IMR-90 (cell line): ENCODE measurements around the gene BRD3. TPM values are rescaled to one million over a fixed set of nuclear protein-coding genes. Genes with fewer than 3 reads are reported as not detected.

Experiments
- ATAC-seq: fragments of 200-7000 bp; cut with Tn5 transposase; 2 replicates; pipeline ENCODE4 v1.9.1; 2020; ENCODE audit warnings: low read depth, mild to moderate bottlenecking, moderate library complexity
- BruUV-seq: library from RNA; stranded (reverse); fragments of 400-500 nt; replicated peaks from 2 replicates; lab custom pipeline; 2021; lab: Mats Ljungman, UMichigan
- CTCF ChIA-PET: fragments of 300-600 bp; formaldehyde crosslinking; extraction: SDS; loops from one replicate; lab custom pipeline; 2021; ENCODE audit warnings: antibody characterized with exemption; lab: Yijun Ruan, JAX
- POLR2A ChIA-PET: fragments of 300-600 bp; sonication (Branson Sonifier 250); formaldehyde crosslinking; loops from one replicate; lab custom pipeline; 2022; ENCODE audit warnings: antibody characterized with exemption; ENCODE audit not compliant: unreplicated experiment; lab: Charles Lee
- DNase-seq: peaks from one replicate; pipeline ENCODE4 v3.0.0; 2013
- H2AFZ ChIP-seq: replicated peaks from 2 replicates; pipeline ENCODE3; 2013; ENCODE audit warnings: low read length, mild to moderate bottlenecking; ENCODE audit not compliant: poor library complexity
- H2AK5ac ChIP-seq: 2 replicates; pipeline ENCODE4 v1.6.1; 2013; ENCODE audit warnings: low read depth, low read length, inconsistent platforms
- H2AK9ac ChIP-seq: replicated peaks from 2 replicates; pipeline ENCODE3; 2013; ENCODE audit warnings: mild to moderate bottlenecking, low read depth, low read length, moderate library complexity; ENCODE audit not compliant: poor library complexity
- H2BK120ac ChIP-seq: 2 replicates; pipeline ENCODE4 v1.6.1; 2013; ENCODE audit warnings: low read depth, low read length, inconsistent platforms
- H2BK15ac ChIP-seq: 3 replicates; pipeline ENCODE4 v1.6.1; 2013; ENCODE audit warnings: low read depth, low read length, inconsistent platforms
- H2BK20ac ChIP-seq: 2 replicates; pipeline ENCODE4 v1.6.1; 2013; ENCODE audit warnings: low read depth, mild to moderate bottlenecking, inconsistent platforms, low read length, moderate library complexity
- H2BK5ac ChIP-seq: 2 replicates; pipeline ENCODE4 v1.6.1; 2013; ENCODE audit warnings: mild to moderate bottlenecking, low read depth, low read length, inconsistent platforms; ENCODE audit not compliant: poor library complexity, severe bottlenecking
- H3K14ac ChIP-seq: replicated peaks from 2 replicates; pipeline ENCODE4 v1.6.1; 2013; ENCODE audit warnings: low read depth, low read length, inconsistent platforms
- H3K18ac ChIP-seq: 2 replicates; pipeline ENCODE4 v1.6.1; 2013; ENCODE audit warnings: low read depth, low read length, control low read depth
- H3K23ac ChIP-seq: 2 replicates; pipeline ENCODE4 v1.6.1; 2013; ENCODE audit warnings: low read depth, low read length, inconsistent platforms
- H3K27ac ChIP-seq: 2 replicates; pipeline ENCODE4 v1.5.1; 2013; ENCODE audit warnings: mild to moderate bottlenecking, control low read depth, low read length; ENCODE audit not compliant: insufficient read depth
- H3K27me3 ChIP-seq: 2 replicates; pipeline ENCODE4 v1.6.1; 2013; ENCODE audit warnings: low read length; ENCODE audit not compliant: control insufficient read depth, insufficient read depth
- H3K36me3 ChIP-seq: 2 replicates; pipeline ENCODE4 v1.6.1; 2013; ENCODE audit warnings: low read length, mixed read lengths; ENCODE audit not compliant: control insufficient read depth, insufficient read depth
- H3K4ac ChIP-seq: 2 replicates; pipeline ENCODE4 v1.6.1; 2013; ENCODE audit warnings: low read depth, low read length, inconsistent platforms
- H3K4me1 ChIP-seq: 2 replicates; pipeline ENCODE4 v1.6.1; 2013; ENCODE audit warnings: low read length, mixed read lengths; ENCODE audit not compliant: control insufficient read depth, insufficient read depth
- H3K4me2 ChIP-seq: 2 replicates; pipeline ENCODE4 v1.6.1; 2013; ENCODE audit warnings: low read depth, mild to moderate bottlenecking, control low read depth, low read length, moderate library complexity
- H3K4me3 ChIP-seq: 2 replicates; pipeline ENCODE4 v1.5.1; 2013; ENCODE audit warnings: low read depth, mild to moderate bottlenecking, control low read depth, low read length, moderate library complexity; ENCODE audit not compliant: insufficient read depth
- H3K56ac ChIP-seq: 2 replicates; pipeline ENCODE4 v1.6.1; 2013; ENCODE audit warnings: low read length, inconsistent platforms; ENCODE audit not compliant: insufficient read depth; ENCODE audit errors: extremely low read depth
- H3K79me1 ChIP-seq, 2 experiments: 2 replicates each; pipeline ENCODE4 v1.6.1; 2013; ENCODE audit warnings: low read length in 2 of 2, inconsistent platforms in 1 of 2, low read depth in 1 of 2
- H3K9ac ChIP-seq: 2 replicates; pipeline ENCODE4 v1.6.1; 2013; ENCODE audit warnings: low read depth, low read length, control low read depth
- H3K9me1 ChIP-seq: 2 replicates; pipeline ENCODE4 v1.6.1; 2013; ENCODE audit warnings: low read length, inconsistent platforms; ENCODE audit not compliant: insufficient read depth
- H3K9me3 ChIP-seq: 2 replicates; pipeline ENCODE4 v1.6.1; 2013; ENCODE audit warnings: low read length; ENCODE audit not compliant: control insufficient read depth, insufficient read depth
- H4K20me1 ChIP-seq: 2 replicates; pipeline ENCODE4 v1.6.1; 2013; ENCODE audit warnings: low read length, inconsistent platforms; ENCODE audit not compliant: insufficient read depth
- H4K5ac ChIP-seq: 2 replicates; pipeline ENCODE4 v1.6.1; 2013; ENCODE audit warnings: mild to moderate bottlenecking, low read depth, low read length, control low read depth
- H4K8ac ChIP-seq, 2 experiments: 2 replicates each; pipeline ENCODE4 v1.6.1; 2013; ENCODE audit warnings: low read depth in 2 of 2, low read length in 2 of 2, control low read depth in 1 of 2, inconsistent platforms in 1 of 2
- H4K91ac ChIP-seq: 2 replicates; pipeline ENCODE4 v1.6.1; 2013; ENCODE audit warnings: low read depth, low read length, inconsistent platforms; ENCODE audit not compliant: insufficient read depth
- CEBPB ChIP-seq: IDR thresholded peaks from 2 replicates; pipeline ENCODE4 v1.6.1; 2012; ENCODE audit warnings: low read depth, low read length, improper control_type of control experiment
- MXI1 ChIP-seq: IDR thresholded peaks from 2 replicates; pipeline ENCODE4 v1.6.1; 2012; ENCODE audit warnings: low read depth, mild to moderate bottlenecking, low read length, moderate library complexity, borderline replicate concordance
- RAD21 ChIP-seq: IDR thresholded peaks from 2 replicates; pipeline ENCODE4 v1.6.1; 2012; ENCODE audit warnings: low read length, improper control_type of control experiment
- WGBS, 2 experiments: methylation state at CpG; one replicate each; pipeline versions ENCODE4 v1.1.5 to v1.1.7; 2013; ENCODE audit warnings: missing lambda C conversion rate in 2 of 2; ENCODE audit not compliant: insufficient read length in 1 of 2; ENCODE audit errors: extremely low coverage in 2 of 2; 5-methylcytosine and 5-hydroxymethylcytosine counted together
- dilution Hi-C: fragments of 300-500 bp; cut with HindIII; formaldehyde crosslinking; loops from one replicate; pipeline ENCODE4 v1.14.3; 2018; ENCODE audit warnings: low sequenced_read_pairs; ENCODE audit not compliant: unreplicated experiment
- in situ Hi-C: fragments of 300-500 bp; cut with MboI; formaldehyde crosslinking; loops from 3 replicates; pipeline ENCODE4 v1.14.3; 2019; ENCODE audit warnings: low sequenced_read_pairs, inconsistent platforms, mixed read lengths
- intact Hi-C: fragments of 100-400 bp; cut with micrococcal nuclease; formaldehyde crosslinking; loops from 2 replicates; pipeline ENCODE4 v1.10.0; 2022
- polyA plus RNA-seq, 3 experiments: library from polyadenylated mRNA; depleted of rRNA; stranded (reverse); fragments of >200 nt; gene quantifications; 2 replicates each; pipeline ENCODE4 v1.2.3, GENCODE V29; 2012; ENCODE audit warnings: low replicate concordance in 1 of 3
- total RNA-seq: library from RNA; depleted of rRNA; stranded (reverse); fragments of >200 nt; gene quantifications from 2 replicates; pipeline ENCODE4 v1.2.3, GENCODE V29; 2012

Gene BRD3
- total and polyA plus RNA-seq, 2 of the 4 experiments (the other 2 are of a cell fraction), result 2.2 to 7.1 TPM

GRCh38 chr9:134004881-134005280 is 62.9 kb downstream of the BRD3 start:
- Histone ChIP-seq H3K4me2 (no peak overlapping the region), H2AK9ac (no peak overlapping the region), H3K9ac (no peak overlapping the region), H4K8ac (no peak overlapping the region), H2BK120ac (no peak overlapping the region), H3K14ac (no peak overlapping the region), H3K56ac (no peak overlapping the region), H3K18ac (no peak overlapping the region), H3K79me1 (no peaks in the 10 kb centered on the region), H2BK5ac (no peak overlapping the region), H4K20me1 (no peaks in the 10 kb centered on the region), H2BK20ac (no peak overlapping the region), H3K4ac (no peak overlapping the region), H2AK5ac (no peak overlapping the region), H4K5ac (no peak overlapping the region), H3K9me3 (no peaks in the 10 kb centered on the region), H3K4me3 (no peak overlapping the region), H3K27me3 (peaks cover 6% of the 10 kb centered on the region; the same call in 1 of the 2 replicates), H3K4me1 (no peaks in the 10 kb centered on the region; the same call in 1 of the 2 replicates), H2BK15ac (no peak overlapping the region), H3K9me1 (peaks cover 2% of the 10 kb centered on the region; the same call in 1 of the 2 replicates), H4K91ac (no peak overlapping the region), H3K36me3 (no peaks in the 10 kb centered on the region), H2AFZ (no peak overlapping the region), H3K27ac (no peak overlapping the region), H3K23ac (no peak overlapping the region)
- ATAC-seq (no peak), DNase-seq (no peak)
- no TSS peak for BruUV-seq
- in situ Hi-C loops (no loop called here), dilution Hi-C loops (loop anchor here (25.0 kb wide), 1 partner anchor 218 kb away; no protein-coding TSS in a partner anchor), intact Hi-C loops (no loop called here)
- ChIA-PET POLR2A (no interaction called here), CTCF (no interaction called here)
- TF ChIP-seq CEBPB (no peak), MXI1 (no peak), RAD21 (no peak)
- WGBS, 2 experiments, result no CpG with 5 or more reads among the region's 14 CpGs
